Fibroblast of pulmonary artery (primary cell): ENCODE results near the gene RTF2.

Experiments used
- DNase-seq: peaks from one replicate; pipeline ENCODE4 v3.0.0-alpha.2; 2010; ENCODE audit warnings: low read depth
- H3K4me3 ChIP-seq: replicated peaks from 2 replicates; pipeline ENCODE4 v1.5.1; 2011; ENCODE audit warnings: low read depth, mild to moderate bottlenecking, control low read depth, low read length, moderate library complexity
- TF ChIP-seq, protein P1 (sequence below): IDR thresholded peaks from 2 replicates; pipeline ENCODE4 v1.5.1; 2011; ENCODE audit warnings: mild to moderate bottlenecking, control low read depth, low read length, inconsistent platforms; ENCODE audit errors: missing control alignments

The RTF2 gene

GRCh38 chr20:56511926-56512325 is 43.5 kb downstream of the RTF2 start:
- TF ChIP-seq, protein P1, sequence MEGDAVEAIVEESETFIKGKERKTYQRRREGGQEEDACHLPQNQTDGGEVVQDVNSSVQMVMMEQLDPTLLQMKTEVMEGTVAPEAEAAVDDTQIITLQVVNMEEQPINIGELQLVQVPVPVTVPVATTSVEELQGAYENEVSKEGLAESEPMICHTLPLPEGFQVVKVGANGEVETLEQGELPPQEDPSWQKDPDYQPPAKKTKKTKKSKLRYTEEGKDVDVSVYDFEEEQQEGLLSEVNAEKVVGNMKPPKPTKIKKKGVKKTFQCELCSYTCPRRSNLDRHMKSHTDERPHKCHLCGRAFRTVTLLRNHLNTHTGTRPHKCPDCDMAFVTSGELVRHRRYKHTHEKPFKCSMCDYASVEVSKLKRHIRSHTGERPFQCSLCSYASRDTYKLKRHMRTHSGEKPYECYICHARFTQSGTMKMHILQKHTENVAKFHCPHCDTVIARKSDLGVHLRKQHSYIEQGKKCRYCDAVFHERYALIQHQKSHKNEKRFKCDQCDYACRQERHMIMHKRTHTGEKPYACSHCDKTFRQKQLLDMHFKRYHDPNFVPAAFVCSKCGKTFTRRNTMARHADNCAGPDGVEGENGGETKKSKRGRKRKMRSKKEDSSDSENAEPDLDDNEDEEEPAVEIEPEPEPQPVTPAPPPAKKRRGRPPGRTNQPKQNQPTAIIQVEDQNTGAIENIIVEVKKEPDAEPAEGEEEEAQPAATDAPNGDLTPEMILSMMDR, result no peak
- no peak overlapping the region for H3K4me3 ChIP-seq
- DNase-seq, result no peak

GRCh38 chr20:56513161-56514150 is 45.0 kb downstream of the RTF2 start:
- TF ChIP-seq, protein P1, result no peak
- DNase-seq, result no peak
- no peak overlapping the region for H3K4me3 ChIP-seq

DNA sequence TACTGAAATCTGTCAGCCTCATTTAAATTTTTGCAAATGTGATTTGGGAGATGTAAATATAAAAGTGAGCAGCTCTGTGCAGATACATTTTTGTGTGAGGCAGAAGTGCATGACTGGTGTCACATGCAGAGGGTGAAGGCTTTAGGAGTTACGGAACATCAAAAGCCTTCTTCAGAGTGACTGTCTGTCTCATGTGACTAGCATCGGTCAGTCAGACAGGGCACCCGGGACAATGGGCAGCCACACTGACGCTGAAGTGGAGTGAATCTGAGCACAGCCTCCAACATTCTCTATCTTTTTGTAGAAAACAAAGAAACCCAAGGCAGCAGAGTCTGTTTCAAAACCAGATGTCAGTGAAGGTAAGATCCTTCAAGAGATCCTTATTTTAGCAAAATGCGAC is 48.2 kb downstream of the RTF2 start:
- no peak for DNase-seq
- TF ChIP-seq, protein P1, result no peak
- no peak overlapping the region for H3K4me3 ChIP-seq

DNA sequence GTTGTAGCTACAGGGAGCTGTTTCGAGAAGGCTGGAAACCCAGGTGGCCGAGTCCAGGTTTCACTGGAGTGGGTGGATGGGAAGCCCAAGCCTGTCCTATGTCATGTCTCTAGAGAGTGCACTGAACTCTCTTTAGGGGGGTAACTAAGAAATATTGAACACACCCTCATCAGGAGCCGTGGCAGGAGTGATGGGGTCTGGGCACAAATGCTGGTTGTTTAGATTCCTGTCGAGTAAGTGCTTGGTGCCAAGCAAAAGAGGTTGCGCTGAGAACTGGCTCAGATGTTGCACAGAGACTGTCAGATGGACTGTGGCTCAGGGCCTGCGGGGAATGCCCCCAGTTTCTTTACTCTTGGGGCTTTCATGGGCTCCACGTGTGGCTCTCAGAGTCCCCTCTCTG is 48.8 kb downstream of the RTF2 start:
- no peak overlapping the region for H3K4me3 ChIP-seq
- no peak for DNase-seq
- TF ChIP-seq, protein P1, result no peak

GRCh38 chr20:56517641-56518040 is 49.2 kb downstream of the RTF2 start:
- DNase-seq, result no peak
- TF ChIP-seq, protein P1, result no peak
- no peak overlapping the region for H3K4me3 ChIP-seq

GRCh38 chr20:56518126-56518525 is 49.7 kb downstream of the RTF2 start:
- DNase-seq, result no peak

More at GRCh38 chr20:56518126-56518525, 49.7 kb downstream of the RTF2 start:
- TF ChIP-seq, protein P1, result no peak
- no peak overlapping the region for H3K4me3 ChIP-seq
